GM18519 (cell line): ENCODE results near the gene EIF4G1.

Experiments
- ATAC-seq: cut with Tn5 transposase; IDR thresholded peaks from one replicate; pipeline ENCODE4 v1.9.1; 2021; ENCODE audit warnings: mild to moderate bottlenecking, moderate library complexity; ENCODE audit not compliant: unreplicated experiment, low FRiP score

EIF4G1 gene

GRCh38 chr3:184306341-184306972, 7.9 kb upstream of the EIF4G1 start:
- no peak for ATAC-seq

- no peak for ATAC-seq
Observed at GRCh38 chr3:184307915-184308314, 6.5 kb upstream of the EIF4G1 start.

GRCh38 chr3:184308744-184309143, 5.7 kb upstream of the EIF4G1 start:
- ATAC-seq, result no peak

GRCh38 chr3:184311633-184312032, 2.8 kb upstream of the EIF4G1 start:
- no peak for ATAC-seq

- peak; percentile 20 for ATAC-seq
Observed at GRCh38 chr3:184314700-184315542, 515 bp downstream of the EIF4G1 start.

GRCh38 chr3:184315543-184315867, 1.1 kb downstream of the EIF4G1 start:
- ATAC-seq, result no peak

- no peak for ATAC-seq
Observed at GRCh38 chr3:184315871-184316661, 1.7 kb downstream of the EIF4G1 start.

- no peak for ATAC-seq
Observed at GRCh38 chr3:184316792-184317191, 2.4 kb downstream of the EIF4G1 start.

GRCh38 chr3:184317201-184317600, 2.8 kb downstream of the EIF4G1 start:
- no peak for ATAC-seq

- ATAC-seq, result no peak
Observed at GRCh38 chr3:184320104-184320445, 5.7 kb downstream of the EIF4G1 start.

GRCh38 chr3:184321666-184322065, 7.3 kb downstream of the EIF4G1 start:
- no peak for ATAC-seq

GRCh38 chr3:184322731-184323487, 8.5 kb downstream of the EIF4G1 start:
- no peak for ATAC-seq

GRCh38 chr3:184323696-184324095, 9.3 kb downstream of the EIF4G1 start:
- no peak for ATAC-seq

- ATAC-seq, result no peak
Observed at GRCh38 chr3:184325269-184325668, 10.9 kb downstream of the EIF4G1 start.

GRCh38 chr3:184325715-184326369, 11.4 kb downstream of the EIF4G1 start:
- no peak for ATAC-seq

- ATAC-seq, result no peak
Observed at GRCh38 chr3:184327171-184327570, 12.8 kb downstream of the EIF4G1 start.

GRCh38 chr3:184328516-184328915, 14.1 kb downstream of the EIF4G1 start:
- ATAC-seq, result no peak

GRCh38 chr3:184332370-184333090, 18.1 kb downstream of the EIF4G1 start:
- ATAC-seq, result no peak

GRCh38 chr3:184333190-184333589, 18.8 kb downstream of the EIF4G1 start:
- no peak for ATAC-seq

- no peak for ATAC-seq
Observed at GRCh38 chr3:184333700-184334099, 19.3 kb downstream of the EIF4G1 start.
